Kidney (tissue), 14 donors: ENCODE results near the gene AIFM2. TPM values are rescaled to one million over a fixed set of nuclear protein-coding genes. Genes with fewer than 3 reads are reported as not detected.

Source experiments
- DNase-seq, 5 donors: peaks; one replicate each; pipeline ENCODE4 v3.0.0-alpha.2; 2013 to 2020
- FAIRE-seq: peaks from 2 replicates; lab custom pipeline; 2012; peaks lifted over from hg19 to GRCh38; lab: Jason Lieb, UNC
- H3K27ac ChIP-seq, 2 donors: one replicate each; pipeline ENCODE4 v1.7.0; 2013; ENCODE audit warnings: low read depth in 2 of 2, low read length in 2 of 2, inconsistent platforms in 1 of 2
- H3K27me3 ChIP-seq: one replicate; pipeline ENCODE4 v1.7.1; 2013; ENCODE audit warnings: low read length, inconsistent platforms; ENCODE audit not compliant: control insufficient read depth, insufficient read depth
- H3K36me3 ChIP-seq, 3 donors: one replicate each; pipeline versions ENCODE4 v1.7.0 to v1.7.1; 2013; ENCODE audit warnings: low read length in 3 of 3, control low read depth in 1 of 3, inconsistent platforms in 1 of 3; ENCODE audit not compliant: insufficient read depth in 3 of 3, control insufficient read depth in 2 of 3
- H3K4me1 ChIP-seq, 3 donors: one replicate each; pipeline versions ENCODE4 v1.7.0 to v1.7.1; 2013; ENCODE audit warnings: low read length in 3 of 3, inconsistent platforms in 1 of 3, low read depth in 1 of 3; ENCODE audit not compliant: control insufficient read depth in 2 of 3, insufficient read depth in 2 of 3
- H3K4me3 ChIP-seq, 3 donors: one replicate each; pipeline versions ENCODE4 v1.7.0 to v1.8.1; 2013; ENCODE audit warnings: low read length in 3 of 3, control low read depth in 1 of 3, inconsistent platforms in 1 of 3
- H3K9ac ChIP-seq, 3 donors: one replicate each; pipeline versions ENCODE4 v1.7.0 to v1.7.1; 2013; ENCODE audit warnings: low read length in 3 of 3, control low read depth in 1 of 3, inconsistent platforms in 1 of 3
- H3K9me3 ChIP-seq, 3 donors: one replicate each; pipeline versions ENCODE4 v1.7.0 to v1.7.1; 2013; ENCODE audit warnings: low read length in 3 of 3, control low read depth in 1 of 3, inconsistent platforms in 1 of 3; ENCODE audit not compliant: control insufficient read depth in 2 of 3, insufficient read depth in 1 of 3
- intact Hi-C: fragments of 100-400 bp; cut with DNase I; formaldehyde crosslinking; loops from one replicate; pipeline ENCODE4 v1.11.1; 2022
- polyA plus RNA-seq: library from polyadenylated mRNA; stranded (reverse); fragments of 350-450 nt; fragmentation: Illumina TruSeq; extraction: RNeasy Lipid Tissue Mini Kit (QIAGEN cat#74804); gene quantifications from one replicate; pipeline ENCODE4 v1.2.3, GENCODE V29; 2014; ENCODE audit warnings: low read depth, low replicate concordance; ENCODE audit not compliant: insufficient read depth
- total RNA-seq: library from RNA; stranded (reverse); fragmentation: NEBNext Ultra II Directional; extraction: Animal tissue kit (Norgen Biotek cat#: 25700); gene quantifications from one replicate; pipeline ENCODE4 v1.2.1, GENCODE V29; 2021
- TF ChIP-seq, protein P1 (sequence below): IDR thresholded peaks from 3 replicates; pipeline ENCODE4 v1.5.1; 2012; ENCODE audit warnings: mild to moderate bottlenecking, moderate library complexity, borderline replicate concordance; ENCODE audit not compliant: insufficient read depth; ENCODE audit errors: extremely low read depth
- donor health status: control.
- donor health status: control.
- donor health status: control.
- donor health status: control.
- donor health status: control.
- donor health status: DM: yes; HTN: yes; CAD: no.
- donor health status: Normal renal cell carcinoma (clear cell type).

The AIFM2 gene
- total and polyA plus RNA-seq, 2 donors from 2014 or later: 12.7 to 14.8 TPM

DNA sequence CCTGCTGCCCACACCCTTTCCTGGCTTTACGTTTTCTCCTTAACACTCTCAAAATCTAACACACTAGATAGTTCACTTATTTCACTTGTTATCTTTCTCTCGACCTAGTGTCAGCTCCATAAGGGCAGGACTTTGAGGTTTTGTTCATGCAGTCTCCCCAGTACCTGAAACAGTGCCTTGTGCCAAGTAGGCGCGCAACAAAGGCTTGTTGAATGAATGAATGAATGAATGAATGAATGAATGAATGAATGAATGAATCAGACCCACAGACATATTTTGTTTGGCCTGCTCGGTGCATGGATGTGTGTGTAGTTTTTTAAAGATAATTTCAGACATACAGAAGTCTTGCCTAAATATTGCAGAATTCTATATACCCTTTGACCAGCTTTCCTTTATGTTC is 7.7 kb upstream of the AIFM2 start:
- DNase-seq (no peak), FAIRE-seq (no peak)
- H3K27ac ChIP-seq: no peak overlapping the region
- H3K9ac ChIP-seq: no peak overlapping the region
- H3K4me3 ChIP-seq: no peak overlapping the region
- peaks cover 0 to 6% (median 5%) of the 10 kb centered on the region in 3 donors for H3K4me1 ChIP-seq
- H3K9me3 ChIP-seq: no peaks in the 10 kb centered on the region
- no peaks in the 10 kb centered on the region for H3K27me3 ChIP-seq
- TF ChIP-seq, protein P1, sequence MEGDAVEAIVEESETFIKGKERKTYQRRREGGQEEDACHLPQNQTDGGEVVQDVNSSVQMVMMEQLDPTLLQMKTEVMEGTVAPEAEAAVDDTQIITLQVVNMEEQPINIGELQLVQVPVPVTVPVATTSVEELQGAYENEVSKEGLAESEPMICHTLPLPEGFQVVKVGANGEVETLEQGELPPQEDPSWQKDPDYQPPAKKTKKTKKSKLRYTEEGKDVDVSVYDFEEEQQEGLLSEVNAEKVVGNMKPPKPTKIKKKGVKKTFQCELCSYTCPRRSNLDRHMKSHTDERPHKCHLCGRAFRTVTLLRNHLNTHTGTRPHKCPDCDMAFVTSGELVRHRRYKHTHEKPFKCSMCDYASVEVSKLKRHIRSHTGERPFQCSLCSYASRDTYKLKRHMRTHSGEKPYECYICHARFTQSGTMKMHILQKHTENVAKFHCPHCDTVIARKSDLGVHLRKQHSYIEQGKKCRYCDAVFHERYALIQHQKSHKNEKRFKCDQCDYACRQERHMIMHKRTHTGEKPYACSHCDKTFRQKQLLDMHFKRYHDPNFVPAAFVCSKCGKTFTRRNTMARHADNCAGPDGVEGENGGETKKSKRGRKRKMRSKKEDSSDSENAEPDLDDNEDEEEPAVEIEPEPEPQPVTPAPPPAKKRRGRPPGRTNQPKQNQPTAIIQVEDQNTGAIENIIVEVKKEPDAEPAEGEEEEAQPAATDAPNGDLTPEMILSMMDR: no peak
- peaks cover 0 to 7% (median 2%) of the 10 kb centered on the region in 3 donors for H3K36me3 ChIP-seq
- intact Hi-C loops: no loop called here

DNA sequence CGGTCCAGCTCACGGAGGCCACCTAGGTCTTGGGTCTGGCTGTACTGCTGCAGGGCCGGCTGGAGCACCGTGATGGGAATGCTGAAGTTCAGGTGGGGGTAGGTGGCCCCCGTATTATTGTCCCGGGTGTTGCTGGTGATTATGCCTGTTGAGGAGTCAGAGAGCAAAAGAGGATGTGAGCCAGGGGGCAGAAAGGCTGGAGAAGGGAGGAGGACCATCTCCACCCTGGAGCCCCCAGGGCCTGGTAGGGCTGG is 7.3 kb upstream of the AIFM2 start:
- intact Hi-C loops: no loop called here
- H3K9me3 ChIP-seq: no peaks in the 10 kb centered on the region
- no peak overlapping the region for H3K4me3 ChIP-seq
- no peak overlapping the region for H3K27ac ChIP-seq
- no peak for FAIRE-seq
- H3K27me3 ChIP-seq: no peaks in the 10 kb centered on the region
- TF ChIP-seq, protein P1: no peak
- DNase-seq: peak in 1 of 5 donors; percentile 23
- H3K9ac ChIP-seq: no peak overlapping the region
- peaks cover 0 to 7% (median 2%) of the 10 kb centered on the region in 3 donors for H3K36me3 ChIP-seq
- peaks cover 0 to 3% (median 2%) of the 10 kb centered on the region in 3 donors for H3K4me1 ChIP-seq

DNA sequence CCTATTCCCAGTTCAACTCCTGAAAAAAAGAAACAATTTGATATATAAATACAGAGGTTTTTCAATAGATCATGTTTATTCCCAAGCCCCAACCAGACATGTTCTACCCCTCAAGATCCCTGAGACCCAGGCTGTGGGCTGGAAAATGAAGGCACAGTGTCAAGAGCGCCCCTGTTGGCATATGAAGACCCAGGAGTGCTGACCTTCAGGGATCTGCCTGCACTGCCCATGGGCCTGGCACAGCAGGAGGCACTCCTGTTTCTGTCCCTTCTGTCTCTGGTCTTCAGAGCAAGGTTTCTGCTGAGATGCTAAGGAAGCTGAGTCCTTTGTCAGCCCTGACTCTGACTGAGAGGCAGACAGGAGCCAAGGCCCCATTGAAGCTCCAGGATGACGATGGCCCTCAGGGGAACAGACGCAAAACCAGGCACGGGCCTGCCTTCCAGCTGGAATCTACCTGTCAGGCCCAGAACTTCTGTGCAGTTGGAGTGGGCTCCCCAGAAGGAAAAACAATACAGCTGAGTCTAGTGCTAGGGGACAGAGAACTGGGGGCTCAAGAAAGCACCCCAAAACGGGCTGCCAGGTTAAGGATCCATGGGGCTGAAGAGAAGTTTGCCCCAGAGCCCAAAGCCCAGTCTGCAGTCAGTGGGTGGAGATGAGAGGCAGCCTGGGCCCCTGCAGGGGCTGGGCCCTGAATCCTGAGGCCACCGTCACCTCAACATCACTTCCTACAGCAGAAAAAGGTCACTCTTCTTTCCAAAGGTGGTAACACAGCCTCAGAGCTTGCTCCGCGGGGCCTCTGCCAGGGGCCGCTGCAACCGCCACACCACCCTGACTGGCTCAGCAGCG is 6.7 kb upstream of the AIFM2 start:
- TF ChIP-seq, protein P1: no peak
- Histone ChIP-seq H3K9me3 (no peaks in the 10 kb centered on the region), H3K36me3 (peaks cover 0 to 7% (median 2%) of the 10 kb centered on the region in 3 donors), H3K4me1 (no peaks in the 10 kb centered on the region), H3K27ac (no peak overlapping the region), H3K9ac (no peak overlapping the region), H3K27me3 (no peaks in the 10 kb centered on the region), H3K4me3 (no peak overlapping the region)
- no peak for FAIRE-seq
- intact Hi-C loops: no loop called here
- peak in 1 of 5 donors; percentile 18 for DNase-seq
